HCT116 (cell line): ENCODE results near the gene MCM9.

Experiments used
- ATF3 ChIP-seq: IDR thresholded peaks from 2 replicates; pipeline ENCODE4 v1.6.1; 2012
- EZH2 ChIP-seq: fragments of 200-600 bp; sonication (generic); IDR thresholded peaks from 2 replicates; pipeline ENCODE4 v1.6.1; 2017; ENCODE audit warnings: antibody characterized with exemption, mixed run types
- EZH2phosphoT487 ChIP-seq: fragments of 200-600 bp; IDR thresholded peaks from 2 replicates; pipeline ENCODE4 v1.6.1; 2018; ENCODE audit warnings: antibody characterized with exemption, borderline replicate concordance
- JUND ChIP-seq: IDR thresholded peaks from 2 replicates; pipeline ENCODE4 v1.6.1; 2012
- POLR2A ChIP-seq: IDR thresholded peaks from 2 replicates; pipeline ENCODE4 v1.7.0; 2011; ENCODE audit warnings: borderline replicate concordance; ENCODE audit not compliant: insufficient read depth, insufficient read length; ENCODE audit errors: extremely low read depth
- RAD21 ChIP-seq: IDR thresholded peaks from 2 replicates; pipeline ENCODE4 v1.6.1; 2012; ENCODE audit warnings: low read depth, mild to moderate bottlenecking
- SP1 ChIP-seq: IDR thresholded peaks from 2 replicates; pipeline ENCODE4 v1.6.1; 2012; ENCODE audit warnings: low read depth
- TF ChIP-seq, protein P1 (sequence below), 3 experiments: fragments of 200-600 bp in 1 of 3; sonication (generic) in 1 of 3; IDR thresholded peaks in 2 of 3; conservative IDR thresholded peaks in 1 of 3; 2 replicates each; pipeline ENCODE4 v1.5.1; 2012 to 2017; ENCODE audit warnings: low read depth in 2 of 3, low read length in 2 of 3, antibody characterized with exemption in 1 of 3, borderline replicate concordance in 1 of 3, control low read depth in 1 of 3, mild to moderate bottlenecking in 1 of 3, mixed read lengths in 1 of 3, mixed run types in 1 of 3, moderate library complexity in 1 of 3; ENCODE audit not compliant: insufficient read depth in 1 of 3
- TF ChIP-seq, protein P2 (sequence below): IDR thresholded peaks from 2 replicates; pipeline ENCODE4 v1.6.1; 2012
- TF ChIP-seq, protein P3 (sequence below): IDR thresholded peaks from 2 replicates; pipeline ENCODE4 v1.6.1; 2011; ENCODE audit warnings: mild to moderate bottlenecking, low read length, moderate library complexity; ENCODE audit not compliant: insufficient replicate concordance; ENCODE audit errors: extremely low read depth

DNA sequence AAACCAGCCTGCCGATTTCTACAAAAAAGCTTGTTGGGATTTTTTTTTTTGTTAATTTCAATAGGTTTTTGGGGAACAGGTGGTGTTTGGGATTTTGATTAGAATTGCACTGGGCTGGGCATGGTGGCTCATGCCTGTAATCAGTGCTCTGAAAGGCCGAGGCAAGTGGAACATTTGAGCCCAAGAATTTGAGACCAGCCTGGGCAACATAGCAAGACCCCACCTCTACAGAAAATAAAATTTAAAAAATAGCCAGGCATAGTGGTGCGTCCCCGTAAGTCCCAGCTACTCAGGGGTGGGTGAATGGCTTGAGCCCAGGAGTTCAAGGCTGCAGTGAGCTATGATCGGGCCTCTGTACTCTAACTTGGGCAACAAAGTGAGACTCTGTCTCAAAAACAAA lies 81.6 kb downstream of the MCM9 start:
- no peak for TF ChIP-seq ATF3
- no peak for TF ChIP-seq SP1
- TF ChIP-seq, protein P1, sequence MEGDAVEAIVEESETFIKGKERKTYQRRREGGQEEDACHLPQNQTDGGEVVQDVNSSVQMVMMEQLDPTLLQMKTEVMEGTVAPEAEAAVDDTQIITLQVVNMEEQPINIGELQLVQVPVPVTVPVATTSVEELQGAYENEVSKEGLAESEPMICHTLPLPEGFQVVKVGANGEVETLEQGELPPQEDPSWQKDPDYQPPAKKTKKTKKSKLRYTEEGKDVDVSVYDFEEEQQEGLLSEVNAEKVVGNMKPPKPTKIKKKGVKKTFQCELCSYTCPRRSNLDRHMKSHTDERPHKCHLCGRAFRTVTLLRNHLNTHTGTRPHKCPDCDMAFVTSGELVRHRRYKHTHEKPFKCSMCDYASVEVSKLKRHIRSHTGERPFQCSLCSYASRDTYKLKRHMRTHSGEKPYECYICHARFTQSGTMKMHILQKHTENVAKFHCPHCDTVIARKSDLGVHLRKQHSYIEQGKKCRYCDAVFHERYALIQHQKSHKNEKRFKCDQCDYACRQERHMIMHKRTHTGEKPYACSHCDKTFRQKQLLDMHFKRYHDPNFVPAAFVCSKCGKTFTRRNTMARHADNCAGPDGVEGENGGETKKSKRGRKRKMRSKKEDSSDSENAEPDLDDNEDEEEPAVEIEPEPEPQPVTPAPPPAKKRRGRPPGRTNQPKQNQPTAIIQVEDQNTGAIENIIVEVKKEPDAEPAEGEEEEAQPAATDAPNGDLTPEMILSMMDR (IDR thresholded peaks at IDR 0.05 in 2 of 3, conservative IDR thresholded peaks at IDR 0.05 in 1 of 3; ENCODE audit: borderline replicate concordance in 1 of 3, insufficient read depth in 1 of 3, low read depth in 2 of 3, low read length in 2 of 3): no peak
- TF ChIP-seq JUND: no peak
- TF ChIP-seq POLR2A: no peak
- no peak for TF ChIP-seq EZH2
- TF ChIP-seq RAD21: no peak
- TF ChIP-seq EZH2phosphoT487: no peak
- TF ChIP-seq, protein P2, sequence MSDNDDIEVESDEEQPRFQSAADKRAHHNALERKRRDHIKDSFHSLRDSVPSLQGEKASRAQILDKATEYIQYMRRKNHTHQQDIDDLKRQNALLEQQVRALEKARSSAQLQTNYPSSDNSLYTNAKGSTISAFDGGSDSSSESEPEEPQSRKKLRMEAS: no peak
- TF ChIP-seq, protein P3, sequence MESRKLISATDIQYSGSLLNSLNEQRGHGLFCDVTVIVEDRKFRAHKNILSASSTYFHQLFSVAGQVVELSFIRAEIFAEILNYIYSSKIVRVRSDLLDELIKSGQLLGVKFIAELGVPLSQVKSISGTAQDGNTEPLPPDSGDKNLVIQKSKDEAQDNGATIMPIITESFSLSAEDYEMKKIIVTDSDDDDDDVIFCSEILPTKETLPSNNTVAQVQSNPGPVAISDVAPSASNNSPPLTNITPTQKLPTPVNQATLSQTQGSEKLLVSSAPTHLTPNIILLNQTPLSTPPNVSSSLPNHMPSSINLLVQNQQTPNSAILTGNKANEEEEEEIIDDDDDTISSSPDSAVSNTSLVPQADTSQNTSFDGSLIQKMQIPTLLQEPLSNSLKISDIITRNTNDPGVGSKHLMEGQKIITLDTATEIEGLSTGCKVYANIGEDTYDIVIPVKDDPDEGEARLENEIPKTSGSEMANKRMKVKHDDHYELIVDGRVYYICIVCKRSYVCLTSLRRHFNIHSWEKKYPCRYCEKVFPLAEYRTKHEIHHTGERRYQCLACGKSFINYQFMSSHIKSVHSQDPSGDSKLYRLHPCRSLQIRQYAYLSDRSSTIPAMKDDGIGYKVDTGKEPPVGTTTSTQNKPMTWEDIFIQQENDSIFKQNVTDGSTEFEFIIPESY: no peak
